ENCODE measurements around the gene DEFB132. TPM values are rescaled to one million over a fixed set of nuclear protein-coding genes. Genes with fewer than 3 reads are reported as not detected.

DEFB132 gene
- total and polyA plus RNA-seq, 9 of the 15 experiments (the other 6 are each of a cell fraction or from before 2014, with no cell fraction given), result not detected

DNA sequence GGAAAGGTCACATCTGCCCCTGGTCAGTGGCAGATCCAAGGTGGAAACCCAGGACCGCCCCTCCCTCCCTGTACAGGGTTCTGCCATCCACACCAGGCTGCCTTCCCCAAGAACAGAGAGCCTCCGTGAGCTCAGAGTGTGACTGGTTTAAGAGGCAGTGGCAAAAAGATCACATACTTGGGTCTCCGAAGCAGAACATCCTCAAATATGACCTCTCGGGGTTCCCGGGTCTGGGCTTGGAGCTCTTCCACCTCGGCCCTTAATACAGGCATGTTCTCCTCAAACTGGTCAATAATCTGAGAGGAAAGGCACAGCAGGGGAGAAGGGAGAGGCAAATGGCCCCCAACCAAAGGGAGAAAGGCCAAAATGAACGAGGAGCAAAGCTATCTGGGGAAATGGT is 18.3 kb downstream of the DEFB132 start:
- Histone ChIP-seq H3K4me3 (no peak overlapping the region), H3K27ac (ENCODE audit: extremely low read depth, low read depth, low read length) (no peak overlapping the region), H3K4me1 (replicated peaks in 1 of 2; ENCODE audit: control insufficient read depth in 2 of 2, insufficient read depth in 2 of 2, low read length in 2 of 2) (no peaks in the 10 kb centered on the region), H3K79me2 (ENCODE audit: control insufficient read depth, insufficient read depth, low read length) (no peaks in the 10 kb centered on the region), H3K9ac (ENCODE audit: insufficient read depth in 1 of 2, low read depth in 2 of 2, low read length in 2 of 2) (no peak overlapping the region), H3K4me2 (ENCODE audit: insufficient read depth, low read length) (no peak overlapping the region), H3K36me3 (ENCODE audit: control insufficient read depth, insufficient read depth, low read length) (peaks cover 40% of the 10 kb centered on the region; the same call in 2 of the 3 replicates), H2AFZ (ENCODE audit: low read depth, low read length) (no peak overlapping the region), H3K27me3 (ENCODE audit: control insufficient read depth in 2 of 2, insufficient read depth in 2 of 2, low read length in 2 of 2) (no peaks in the 10 kb centered on the region), H3K9me1 (ENCODE audit: control insufficient read depth, insufficient read depth, low read length) (no peaks in the 10 kb centered on the region), H4K20me1 (replicated peaks; ENCODE audit: control insufficient read depth, insufficient read depth, low read length) (no peaks in the 10 kb centered on the region), H3K9me3 (replicated peaks; ENCODE audit: control insufficient read depth, insufficient read depth, low read depth, low read length) (no peaks in the 10 kb centered on the region)
- in situ Hi-C loops (cut with MboI) (no loop called here), intact Hi-C loops (cut with micrococcal nuclease) (no loop called here)
- BruUV-seq (replicated peaks), result no TSS peak
- ChIA-PET POLR2A (no interaction called here), CTCF (ENCODE audit: low intra/inter-chr PET ratio) (no interaction called here)
- WGBS (ENCODE audit: insufficient coverage, low coverage, missing lambda C conversion rate), result 42% methylated on average over 2 of the region's 7 CpGs
- DNase-seq (ENCODE audit: extremely low read depth in 1 of 4, low spot score in 3 of 4), result no peak
- no peak for ATAC-seq
- TF ChIP-seq HNRNPK (IDR thresholded peaks at IDR 0.05; ENCODE audit: low read depth, low read length, poor library complexity, severe bottlenecking) (no peak), PURB (CRISPR knock-in tag; IDR thresholded peaks at IDR 0.05; ENCODE audit: low read depth) (no peak)
- no peak for FAIRE-seq

DNA sequence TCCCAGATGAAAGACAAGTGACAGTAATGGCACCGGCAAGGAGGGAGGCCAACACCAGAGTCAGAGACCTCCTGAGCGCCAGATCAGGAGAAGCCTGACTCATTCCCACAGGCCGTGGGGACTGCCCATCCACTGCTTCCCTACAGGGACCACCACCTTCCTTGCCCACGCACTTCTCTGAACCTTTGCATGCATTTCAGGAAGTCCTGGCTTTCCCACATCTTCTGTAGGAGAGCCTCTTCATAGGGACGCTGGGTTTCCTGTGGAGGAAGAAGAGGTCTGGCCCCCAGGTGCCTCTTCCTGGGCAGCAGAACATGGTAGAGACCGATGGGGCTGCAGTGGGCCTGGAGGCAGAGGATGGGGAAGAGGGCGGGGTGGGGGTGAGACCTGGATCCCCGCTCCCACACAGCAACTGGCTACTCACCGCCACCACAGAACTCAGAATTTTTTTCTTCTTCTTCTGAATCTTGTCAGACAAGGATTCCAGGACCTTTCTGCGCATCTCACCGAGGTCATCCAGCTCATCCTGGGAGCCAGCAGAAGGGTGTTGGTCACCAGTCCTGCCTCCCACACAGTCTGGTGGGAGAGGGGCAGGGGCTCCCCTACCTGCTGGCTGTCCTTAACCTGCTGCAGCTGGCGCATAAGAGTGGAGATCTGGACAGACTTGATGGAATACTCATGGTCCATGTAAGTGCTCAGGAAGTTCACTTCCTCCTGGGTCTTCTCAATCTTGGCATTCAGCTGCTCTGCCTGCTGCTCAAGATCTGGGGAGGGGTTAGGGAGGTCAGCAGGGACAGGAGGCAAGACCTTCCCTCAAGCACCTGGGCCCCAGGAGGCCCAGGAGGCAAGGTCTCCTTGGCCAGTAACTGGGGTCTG is 19.3 kb downstream of the DEFB132 start:
- BruUV-seq (replicated peaks), result no TSS peak
- no peaks in the 10 kb centered on the region for H4K20me1 ChIP-seq (replicated peaks; ENCODE audit: control insufficient read depth, insufficient read depth, low read length)
- no peaks in the 10 kb centered on the region for H3K9me1 ChIP-seq (ENCODE audit: control insufficient read depth, insufficient read depth, low read length)
- H3K9ac ChIP-seq (ENCODE audit: insufficient read depth in 1 of 2, low read depth in 2 of 2, low read length in 2 of 2), result no peak overlapping the region
- no peak for ATAC-seq
- peaks cover 46% of the 10 kb centered on the region; the same call in 2 of the 3 replicates for H3K36me3 ChIP-seq (ENCODE audit: control insufficient read depth, insufficient read depth, low read length)
- WGBS (ENCODE audit: insufficient coverage, low coverage, missing lambda C conversion rate), result 79% methylated on average over 6 of the region's 12 CpGs
- POLR2A ChIA-PET, result no interaction called here
- no peak overlapping the region for H2AFZ ChIP-seq (ENCODE audit: low read depth, low read length)
- H3K79me2 ChIP-seq (ENCODE audit: control insufficient read depth, insufficient read depth, low read length), result no peaks in the 10 kb centered on the region
- H3K9me3 ChIP-seq (replicated peaks; ENCODE audit: control insufficient read depth, insufficient read depth, low read depth, low read length), result no peaks in the 10 kb centered on the region
- H3K4me2 ChIP-seq (ENCODE audit: insufficient read depth, low read length), result no peak overlapping the region
- H3K4me1 ChIP-seq (replicated peaks in 1 of 2; ENCODE audit: control insufficient read depth in 2 of 2, insufficient read depth in 2 of 2, low read length in 2 of 2), result no peaks in the 10 kb centered on the region
- no peak overlapping the region for H3K4me3 ChIP-seq
- DNase-seq (ENCODE audit: extremely low read depth in 1 of 4, low spot score in 3 of 4), result no peak
- intact Hi-C loops (cut with micrococcal nuclease) (no loop called here), in situ Hi-C loops (cut with MboI) (no loop called here)
- H3K27me3 ChIP-seq (ENCODE audit: control insufficient read depth in 2 of 2, insufficient read depth in 2 of 2, low read length in 2 of 2), result no peaks in the 10 kb centered on the region
- CTCF ChIA-PET (ENCODE audit: low intra/inter-chr PET ratio), result no interaction called here
- no peak for FAIRE-seq
- no peak overlapping the region for H3K27ac ChIP-seq (ENCODE audit: extremely low read depth, low read depth, low read length)
- TF ChIP-seq ZNF140 (CRISPR knock-in tag; IDR thresholded peaks at IDR 0.05), result no peak
- TF ChIP-seq, protein P1, sequence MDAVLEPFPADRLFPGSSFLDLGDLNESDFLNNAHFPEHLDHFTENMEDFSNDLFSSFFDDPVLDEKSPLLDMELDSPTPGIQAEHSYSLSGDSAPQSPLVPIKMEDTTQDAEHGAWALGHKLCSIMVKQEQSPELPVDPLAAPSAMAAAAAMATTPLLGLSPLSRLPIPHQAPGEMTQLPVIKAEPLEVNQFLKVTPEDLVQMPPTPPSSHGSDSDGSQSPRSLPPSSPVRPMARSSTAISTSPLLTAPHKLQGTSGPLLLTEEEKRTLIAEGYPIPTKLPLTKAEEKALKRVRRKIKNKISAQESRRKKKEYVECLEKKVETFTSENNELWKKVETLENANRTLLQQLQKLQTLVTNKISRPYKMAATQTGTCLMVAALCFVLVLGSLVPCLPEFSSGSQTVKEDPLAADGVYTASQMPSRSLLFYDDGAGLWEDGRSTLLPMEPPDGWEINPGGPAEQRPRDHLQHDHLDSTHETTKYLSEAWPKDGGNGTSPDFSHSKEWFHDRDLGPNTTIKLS (IDR thresholded peaks at IDR 0.05; ENCODE audit: borderline replicate concordance, low read depth), result no peak
- TF ChIP-seq RFX5 (IDR thresholded peaks at IDR 0.05; ENCODE audit: low read depth, low read length), result no peak
- TF ChIP-seq PRPF4 (IDR thresholded peaks at IDR 0.05; ENCODE audit: insufficient read depth, low read depth, low read length, poor library complexity, severe bottlenecking), result no peak
- TF ChIP-seq SAP30 (IDR thresholded peaks at IDR 0.05; ENCODE audit: borderline replicate concordance, insufficient read depth, low read depth, low read length, poor library complexity, severe bottlenecking), result no peak
- no peak for TF ChIP-seq TRIM24 (IDR thresholded peaks at IDR 0.05)
- no peak for TF ChIP-seq DPF2 (IDR thresholded peaks at IDR 0.05)
- TF ChIP-seq ZZZ3 (IDR thresholded peaks at IDR 0.05), result no peak
- no peak for TF ChIP-seq KDM4B (IDR thresholded peaks at IDR 0.05; ENCODE audit: borderline replicate concordance in 2 of 2, low read depth in 1 of 2)
- TF ChIP-seq POLR3A (IDR thresholded peaks at IDR 0.05; ENCODE audit: borderline replicate concordance, extremely low read depth, insufficient read depth, insufficient read length), result no peak
- TF ChIP-seq FOXM1 (IDR thresholded peaks at IDR 0.05; ENCODE audit: low read depth), result no peak
- no peak for TF ChIP-seq FOXM1 (CRISPR knock-in tag; IDR thresholded peaks at IDR 0.05; ENCODE audit: low read depth)
